Keratinocyte (primary cell): ENCODE measurements around the gene NCOA7. TPM values are rescaled to one million over a fixed set of nuclear protein-coding genes. Genes with fewer than 3 reads are reported as not detected.

Experiments used
- DNase-seq: peaks from one replicate; pipeline ENCODE4 v3.0.0-alpha.2; 2011; ENCODE audit warnings: low read depth, missing footprints, low spot score
- FAIRE-seq: peaks from 2 replicates; lab custom pipeline; 2011; peaks lifted over from hg19 to GRCh38; lab: Jason Lieb, UNC
- H2AFZ ChIP-seq: 2 replicates; pipeline ENCODE4 v1.6.0; 2012; ENCODE audit warnings: low read length, control low read depth, inconsistent platforms; ENCODE audit not compliant: control insufficient read depth
- H3K27ac ChIP-seq: 2 replicates; pipeline ENCODE4 v1.5.1; 2011; ENCODE audit warnings: low read length; ENCODE audit not compliant: control insufficient read depth, insufficient read depth
- H3K27me3 ChIP-seq: 3 replicates; pipeline ENCODE4 v1.6.0; 2011; ENCODE audit warnings: low read length; ENCODE audit not compliant: control insufficient read depth, insufficient read depth; ENCODE audit errors: extremely low read depth
- H3K36me3 ChIP-seq, 2 experiments: 2 replicates in 1 of 2; 3 replicates in 1 of 2; pipeline ENCODE4 v1.5.1; 2011; ENCODE audit warnings: low read length in 2 of 2, mild to moderate bottlenecking in 1 of 2; ENCODE audit not compliant: control insufficient read depth in 2 of 2, insufficient read depth in 2 of 2; ENCODE audit errors: extremely low read depth in 1 of 2
- H3K4me1 ChIP-seq: 3 replicates; pipeline ENCODE4 v1.5.1; 2011; ENCODE audit warnings: low read length; ENCODE audit not compliant: control insufficient read depth, insufficient read depth; ENCODE audit errors: extremely low read depth
- H3K4me2 ChIP-seq: 3 replicates; pipeline ENCODE4 v1.6.0; 2011; ENCODE audit warnings: low read depth, low read length; ENCODE audit not compliant: control insufficient read depth, insufficient read depth; ENCODE audit errors: extremely low read depth
- H3K4me3 ChIP-seq, 3 experiments: fragments of 200-600 bp in 1 of 3; sonication (generic) in 1 of 3; 2 replicates in 2 of 3; 3 replicates in 1 of 3; pipeline ENCODE4 v1.5.1; 2011 to 2016; ENCODE audit warnings: low read length in 3 of 3, mild to moderate bottlenecking in 3 of 3, control low read depth in 2 of 3, inconsistent platforms in 1 of 3, low read depth in 1 of 3, mixed read lengths in 1 of 3, mixed run types in 1 of 3, moderate library complexity in 1 of 3; ENCODE audit not compliant: control insufficient read depth in 2 of 3, insufficient read depth in 2 of 3; ENCODE audit errors: extremely low read depth in 1 of 3
- H3K79me2 ChIP-seq: 2 replicates; pipeline ENCODE4 v1.6.0; 2012; ENCODE audit warnings: low read length; ENCODE audit not compliant: control insufficient read depth, insufficient read depth
- H3K9ac ChIP-seq: 3 replicates; pipeline ENCODE4 v1.6.0; 2011; ENCODE audit warnings: low read length; ENCODE audit not compliant: control insufficient read depth, insufficient read depth; ENCODE audit errors: extremely low read depth
- H3K9me1 ChIP-seq: 3 replicates; pipeline ENCODE4 v1.6.0; 2011; ENCODE audit warnings: low read length; ENCODE audit not compliant: control insufficient read depth, insufficient read depth; ENCODE audit errors: extremely low read depth
- H3K9me3 ChIP-seq: 2 replicates; pipeline ENCODE4 v1.5.1; 2012; ENCODE audit warnings: low read depth, low read length; ENCODE audit not compliant: control insufficient read depth
- H4K20me1 ChIP-seq: 3 replicates; pipeline ENCODE4 v1.6.0; 2011; ENCODE audit warnings: low read length; ENCODE audit not compliant: control insufficient read depth, insufficient read depth; ENCODE audit errors: extremely low read depth
- EZH2 ChIP-seq: IDR thresholded peaks from one replicate; pipeline ENCODE4 v1.6.1; 2012; ENCODE audit warnings: inconsistent platforms, mild to moderate bottlenecking, low read length, moderate library complexity
- dilution Hi-C: fragments of 300-500 bp; cut with MboI; formaldehyde crosslinking; loops from one replicate; pipeline ENCODE4 v1.7.0; 2020; ENCODE audit warnings: low sequenced_read_pairs; ENCODE audit not compliant: extremely low pct_ligation_motif_present
- polyA plus RNA-seq, 5 experiments: library from polyadenylated mRNA; depleted of rRNA in 3 of 5; stranded (reverse) in 3 of 5; stranded (forward) in 1 of 5; unstranded in 1 of 5; fragments of >200 nt; gene quantifications; 1 replicate in 1 of 5; 2 replicates in 3 of 5; 3 replicates in 1 of 5; pipeline versions ENCODE4 v1.2.1 to v1.2.3, GENCODE V29; 2011 to 2012; ENCODE audit warnings: missing spikeins in 2 of 5, low read depth in 1 of 5, low replicate concordance in 1 of 5
- TF ChIP-seq, protein P1 (sequence below), 3 experiments: IDR thresholded peaks in 1 of 3; conservative IDR thresholded peaks in 1 of 3; optimal IDR thresholded peaks in 1 of 3; 2 replicates in 2 of 3; 3 replicates in 1 of 3; pipeline versions ENCODE3 to v1.5.1; 2011; ENCODE audit warnings: low read length in 3 of 3, mild to moderate bottlenecking in 3 of 3, moderate library complexity in 2 of 3, control low read depth in 1 of 3, inconsistent platforms in 1 of 3; ENCODE audit not compliant: insufficient read depth in 2 of 3; ENCODE audit errors: extremely low read depth in 1 of 3

NCOA7 gene
- polyA plus RNA-seq, 1 donor (not counting 4 experiments of a cell fraction or from before 2014, with no cell fraction given): 20.5 TPM

DNA sequence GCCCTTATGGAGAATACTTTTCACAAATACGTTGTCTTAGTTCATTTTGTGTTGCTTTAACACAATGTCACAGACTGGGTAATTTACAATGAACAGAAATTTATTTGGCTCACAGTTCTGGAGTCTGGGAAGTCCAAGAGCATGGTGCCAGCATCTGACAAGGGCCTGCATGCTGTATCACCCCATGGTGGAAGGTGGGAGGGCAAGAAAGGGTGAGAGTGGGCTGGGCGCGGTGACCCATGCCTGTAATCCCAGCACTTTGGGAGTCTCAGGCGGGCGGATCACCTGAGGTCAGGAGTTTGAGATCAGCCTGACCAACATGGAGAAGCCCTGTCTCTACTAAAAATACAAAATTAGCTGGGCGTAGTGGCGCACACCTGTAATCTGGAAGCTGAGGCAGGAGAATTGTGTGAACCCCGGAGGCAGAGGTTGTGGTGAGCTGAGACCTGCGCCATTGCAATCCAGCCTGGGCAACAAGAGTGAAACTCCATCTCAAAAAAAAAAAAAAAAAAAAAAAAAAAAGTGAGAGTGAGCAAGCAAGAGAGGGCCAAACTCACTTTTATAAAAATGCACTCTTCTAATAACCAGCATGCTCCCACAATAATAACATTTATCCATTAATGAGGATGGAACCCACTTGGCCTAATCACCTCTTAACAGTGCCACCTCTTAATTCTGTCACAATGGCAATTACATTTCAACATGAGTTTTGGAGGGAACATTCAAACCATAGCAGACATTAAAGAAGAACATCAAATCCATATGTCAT, 36.1 kb downstream of the NCOA7 start:
- Histone ChIP-seq H4K20me1 (no peaks in the 10 kb centered on the region), H3K9ac (no peak overlapping the region), H3K36me3 (no peaks in the 10 kb centered on the region), H3K4me1 (no peaks in the 10 kb centered on the region), H3K27me3 (no peaks in the 10 kb centered on the region), H3K79me2 (no peaks in the 10 kb centered on the region), H3K9me3 (no peaks in the 10 kb centered on the region), H3K4me2 (no peak overlapping the region), H2AFZ (no peak overlapping the region), H3K9me1 (peaks cover 2% of the 10 kb centered on the region), H3K27ac (no peak overlapping the region), H3K4me3 (no peak overlapping the region)
- DNase-seq (no peak), FAIRE-seq (no peak)
- no peak for TF ChIP-seq EZH2
- TF ChIP-seq, protein P1, sequence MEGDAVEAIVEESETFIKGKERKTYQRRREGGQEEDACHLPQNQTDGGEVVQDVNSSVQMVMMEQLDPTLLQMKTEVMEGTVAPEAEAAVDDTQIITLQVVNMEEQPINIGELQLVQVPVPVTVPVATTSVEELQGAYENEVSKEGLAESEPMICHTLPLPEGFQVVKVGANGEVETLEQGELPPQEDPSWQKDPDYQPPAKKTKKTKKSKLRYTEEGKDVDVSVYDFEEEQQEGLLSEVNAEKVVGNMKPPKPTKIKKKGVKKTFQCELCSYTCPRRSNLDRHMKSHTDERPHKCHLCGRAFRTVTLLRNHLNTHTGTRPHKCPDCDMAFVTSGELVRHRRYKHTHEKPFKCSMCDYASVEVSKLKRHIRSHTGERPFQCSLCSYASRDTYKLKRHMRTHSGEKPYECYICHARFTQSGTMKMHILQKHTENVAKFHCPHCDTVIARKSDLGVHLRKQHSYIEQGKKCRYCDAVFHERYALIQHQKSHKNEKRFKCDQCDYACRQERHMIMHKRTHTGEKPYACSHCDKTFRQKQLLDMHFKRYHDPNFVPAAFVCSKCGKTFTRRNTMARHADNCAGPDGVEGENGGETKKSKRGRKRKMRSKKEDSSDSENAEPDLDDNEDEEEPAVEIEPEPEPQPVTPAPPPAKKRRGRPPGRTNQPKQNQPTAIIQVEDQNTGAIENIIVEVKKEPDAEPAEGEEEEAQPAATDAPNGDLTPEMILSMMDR (optimal IDR thresholded peaks at IDR 0.05 in 1 of 3, IDR thresholded peaks at IDR 0.05 in 1 of 3, conservative IDR thresholded peaks at IDR 0.05 in 1 of 3; ENCODE audit: extremely low read depth in 1 of 3, insufficient read depth in 2 of 3, low read length in 3 of 3): no peak
- dilution Hi-C loops: no loop called here

DNA sequence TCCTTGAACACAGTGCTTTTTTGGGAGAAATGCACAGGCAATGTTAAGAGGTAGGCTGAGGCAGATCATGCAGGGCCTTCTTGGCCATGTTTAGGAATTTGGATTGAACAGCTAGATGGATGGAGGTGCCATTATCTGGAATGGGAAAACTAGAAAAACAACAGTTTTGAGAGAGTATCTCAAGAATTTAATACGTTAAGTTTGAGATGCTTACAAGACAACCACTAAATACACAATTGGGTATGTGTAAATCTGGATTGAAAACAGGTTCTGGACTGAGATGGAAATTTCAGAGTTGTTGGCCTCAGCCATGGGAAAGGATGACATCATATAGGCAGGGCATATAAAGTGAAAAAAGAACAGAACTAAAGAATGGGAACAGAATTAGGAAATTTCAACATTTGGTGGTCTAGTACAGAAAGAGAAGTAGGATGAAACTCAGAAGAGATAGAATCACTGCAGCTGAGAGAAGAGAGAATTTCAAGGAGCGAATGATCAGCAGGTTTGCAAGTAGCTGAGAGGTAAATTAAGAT, 37.1 kb downstream of the NCOA7 start:
- H3K27ac ChIP-seq: no peak overlapping the region
- H3K9me3 ChIP-seq: no peaks in the 10 kb centered on the region
- H3K4me1 ChIP-seq: no peaks in the 10 kb centered on the region
- no peaks in the 10 kb centered on the region for H3K27me3 ChIP-seq
- H3K9ac ChIP-seq: no peak overlapping the region
- H3K4me3 ChIP-seq: no peak overlapping the region
- no peaks in the 10 kb centered on the region for H3K79me2 ChIP-seq
- FAIRE-seq: no peak
- dilution Hi-C loops: no loop called here
- no peaks in the 10 kb centered on the region for H4K20me1 ChIP-seq
- H3K36me3 ChIP-seq: no peaks in the 10 kb centered on the region
- H2AFZ ChIP-seq: no peak overlapping the region
- H3K9me1 ChIP-seq: peaks cover 2% of the 10 kb centered on the region
- TF ChIP-seq, protein P1 (optimal IDR thresholded peaks at IDR 0.05 in 1 of 3, IDR thresholded peaks at IDR 0.05 in 1 of 3, conservative IDR thresholded peaks at IDR 0.05 in 1 of 3; ENCODE audit: extremely low read depth in 1 of 3, insufficient read depth in 2 of 3, low read length in 3 of 3): no peak
- TF ChIP-seq EZH2: no peak
- H3K4me2 ChIP-seq: no peak overlapping the region
- no peak for DNase-seq
